ENCODE measurements around the gene SLC14A1.

DNA sequence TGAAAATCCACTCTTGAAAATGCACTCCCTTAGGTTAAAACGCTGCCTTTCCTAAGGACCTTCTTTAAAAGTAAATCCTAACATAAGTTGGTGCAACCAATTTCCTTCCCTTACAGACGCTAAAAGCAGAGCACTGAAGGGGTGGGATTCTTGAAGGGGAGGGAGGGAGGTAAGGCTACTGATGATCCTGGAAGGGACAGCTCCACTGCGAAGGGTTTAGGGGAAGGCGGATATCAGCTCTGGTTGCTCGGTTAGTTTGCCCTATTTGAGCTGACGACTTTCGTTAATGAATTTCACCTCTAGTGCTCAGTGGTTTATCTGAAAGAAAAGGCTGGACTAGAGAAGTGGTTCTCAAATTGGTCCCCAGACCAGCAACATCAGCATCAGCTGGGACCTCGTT lies 51.8 kb downstream of the SLC14A1 start:
- TF ChIP-seq POLR2A (IDR thresholded peaks at IDR 0.05), result no peak
- TF ChIP-seq, protein P1, sequence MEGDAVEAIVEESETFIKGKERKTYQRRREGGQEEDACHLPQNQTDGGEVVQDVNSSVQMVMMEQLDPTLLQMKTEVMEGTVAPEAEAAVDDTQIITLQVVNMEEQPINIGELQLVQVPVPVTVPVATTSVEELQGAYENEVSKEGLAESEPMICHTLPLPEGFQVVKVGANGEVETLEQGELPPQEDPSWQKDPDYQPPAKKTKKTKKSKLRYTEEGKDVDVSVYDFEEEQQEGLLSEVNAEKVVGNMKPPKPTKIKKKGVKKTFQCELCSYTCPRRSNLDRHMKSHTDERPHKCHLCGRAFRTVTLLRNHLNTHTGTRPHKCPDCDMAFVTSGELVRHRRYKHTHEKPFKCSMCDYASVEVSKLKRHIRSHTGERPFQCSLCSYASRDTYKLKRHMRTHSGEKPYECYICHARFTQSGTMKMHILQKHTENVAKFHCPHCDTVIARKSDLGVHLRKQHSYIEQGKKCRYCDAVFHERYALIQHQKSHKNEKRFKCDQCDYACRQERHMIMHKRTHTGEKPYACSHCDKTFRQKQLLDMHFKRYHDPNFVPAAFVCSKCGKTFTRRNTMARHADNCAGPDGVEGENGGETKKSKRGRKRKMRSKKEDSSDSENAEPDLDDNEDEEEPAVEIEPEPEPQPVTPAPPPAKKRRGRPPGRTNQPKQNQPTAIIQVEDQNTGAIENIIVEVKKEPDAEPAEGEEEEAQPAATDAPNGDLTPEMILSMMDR (IDR thresholded peaks at IDR 0.05), result no peak
